Measurements from ENCODE around the gene TRPC6.

DNA sequence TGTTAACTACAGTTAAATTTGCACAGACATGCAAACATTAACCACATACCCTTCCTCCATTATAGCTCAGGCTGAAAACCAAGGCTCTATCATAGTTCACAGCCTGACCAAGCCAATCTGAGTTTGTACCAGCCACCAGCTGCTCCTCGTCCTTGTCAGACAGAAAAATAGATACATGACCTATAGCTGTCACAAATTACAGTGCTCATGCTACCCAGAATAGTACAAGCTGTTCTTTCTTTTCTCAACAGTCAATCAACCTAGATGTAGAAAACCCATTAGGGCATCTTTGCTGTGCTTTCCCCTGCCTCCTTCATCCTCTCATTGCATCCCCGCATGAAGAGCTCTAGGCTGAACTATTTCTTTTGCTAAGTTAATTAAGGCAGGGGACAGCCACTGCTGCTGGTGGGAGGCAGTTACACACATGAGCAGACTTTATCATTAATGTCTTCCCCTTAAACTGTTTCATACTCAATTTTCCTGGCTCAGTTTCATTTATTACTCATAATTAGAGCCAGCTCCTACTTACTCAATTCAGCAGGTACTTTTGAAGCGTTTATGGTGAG lies 148.3 kb downstream of the TRPC6 start:
- TF ChIP-seq EZH2 (IDR thresholded peaks at IDR 0.05) (no peak), POLR2AphosphoS5 (IDR thresholded peaks at IDR 0.05; ENCODE audit: borderline replicate concordance, low read depth, low read length) (no peak)

Measured in SK-N-MC (cell line).